ENCODE data around the gene ERICH4.

Gene ERICH4

GRCh38 chr19:41425174-41426115 lies 17.5 kb upstream of the ERICH4 start:
- no peak for TF ChIP-seq CTCF (IDR thresholded peaks at IDR 0.05)

- TF ChIP-seq CTCF (IDR thresholded peaks at IDR 0.05): no peak
Measured at GRCh38 chr19:41426116-41426841, 16.7 kb upstream of the ERICH4 start.

DNA sequence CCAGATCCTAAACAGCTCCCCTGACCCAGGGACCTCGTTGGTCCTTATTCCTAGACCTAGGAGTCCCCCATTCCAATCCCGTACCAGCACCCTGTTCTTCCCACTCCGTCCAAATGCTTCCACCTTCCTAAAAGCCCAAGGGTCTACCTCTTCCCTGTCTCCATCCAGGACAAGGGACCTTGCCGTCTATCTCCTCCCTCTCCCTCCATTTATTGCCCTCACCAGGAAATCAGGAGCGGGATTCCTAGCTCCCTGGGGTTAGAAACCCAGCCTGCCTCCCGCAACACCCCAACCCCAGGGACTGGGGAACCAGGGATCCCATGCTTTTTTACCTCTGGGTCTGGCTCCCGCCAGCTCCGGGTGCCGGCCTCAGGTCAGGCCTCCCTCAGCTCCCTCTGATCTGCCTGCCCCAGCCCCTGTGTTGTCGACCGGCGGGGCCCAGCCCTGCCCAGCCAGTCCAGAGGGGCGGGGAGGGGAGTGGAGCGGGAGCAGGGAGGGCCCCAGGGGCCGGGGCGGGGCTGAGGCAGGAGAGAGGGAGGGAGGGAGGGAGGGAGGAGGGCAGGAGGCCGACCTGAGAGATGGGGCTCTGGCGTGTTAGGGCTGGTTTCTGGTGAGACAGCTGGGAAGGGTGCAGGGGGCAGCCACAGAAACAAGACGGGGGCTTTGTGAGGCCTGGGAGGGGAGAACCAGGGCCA lies 15.9 kb upstream of the ERICH4 start, which contains the start of gene B3GNT8:
TSS of gene B3GNT8 (minus strand) at position 423 of the 695 bp plus-strand sequence. CDS start 596 bp downstream, outside the sequence.
- no peak for TF ChIP-seq CTCF (IDR thresholded peaks at IDR 0.05)

GRCh38 chr19:41427647-41428480 lies 15.1 kb upstream of the ERICH4 start:
- no peak for TF ChIP-seq CTCF (IDR thresholded peaks at IDR 0.05)

DNA sequence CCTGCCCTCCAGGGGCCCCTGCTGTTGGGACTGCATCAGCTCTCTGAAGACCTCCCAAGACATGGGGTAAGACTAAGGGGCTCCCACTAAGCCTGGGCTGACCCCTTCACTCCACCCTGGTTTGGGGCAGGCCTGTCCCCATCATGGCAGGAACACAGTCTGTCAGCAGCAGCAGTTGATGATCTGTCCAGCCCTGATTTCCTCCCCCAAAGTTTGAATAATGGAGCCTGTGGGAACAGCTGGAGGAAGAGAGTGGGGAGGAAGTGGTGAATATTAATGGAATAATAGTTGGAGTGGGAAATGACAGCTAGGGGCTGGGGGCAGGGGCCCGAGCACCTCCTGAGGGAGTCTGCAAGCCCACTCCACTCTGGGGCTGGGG lies 14.5 kb upstream of the ERICH4 start:
- TF ChIP-seq CTCF (IDR thresholded peaks at IDR 0.05): no peak

GRCh38 chr19:41430922-41431321 lies 12.0 kb upstream of the ERICH4 start:
- no peak for TF ChIP-seq CTCF (IDR thresholded peaks at IDR 0.05)
